B cell (primary cell): ENCODE data around the gene ABHD3. TPM values are rescaled to one million over a fixed set of nuclear protein-coding genes. Genes with fewer than 3 reads are reported as not detected.

Source experiments
- ATAC-seq: fragments of 200-7000 bp; cut with Tn5 transposase; one replicate; pipeline ENCODE4 v1.10.0; 2021; ENCODE audit warnings: low read depth, mild to moderate bottlenecking, moderate number of reproducible peaks, moderate library complexity
- CTCF ChIA-PET: fragments of 350-600 bp; sonication (Branson Sonifier 250); formaldehyde crosslinking; loops from one replicate; lab custom pipeline; 2021; ENCODE audit warnings: antibody characterized with exemption, inconsistent platforms; lab: Charles Lee
- POLR2A ChIA-PET: fragments of 350-600 bp; sonication (Branson Sonifier 250); formaldehyde crosslinking; loops from one replicate; lab custom pipeline; 2021; ENCODE audit warnings: antibody characterized with exemption; lab: Charles Lee
- DNase-seq: peaks from one replicate; pipeline ENCODE4 v3.0.0; 2013
- H2AFZ ChIP-seq: 2 replicates; pipeline ENCODE4 v1.6.1; 2012; ENCODE audit warnings: mild to moderate bottlenecking, low read depth, low read length; ENCODE audit not compliant: insufficient read depth, poor library complexity, severe bottlenecking
- H3K27ac ChIP-seq, 2 donors: 1 replicate in 1 of 2; 2 replicates in 1 of 2; pipeline ENCODE4 v1.5.1; 2012 to 2013; ENCODE audit warnings: low read length in 2 of 2, mild to moderate bottlenecking in 2 of 2, moderate library complexity in 1 of 2
- H3K27me3 ChIP-seq, 4 experiments: fragments of 200-600 bp in 1 of 4; sonication (generic) in 1 of 4; replicated peaks in 1 of 4; 1 replicate in 2 of 4; 2 replicates in 2 of 4; pipeline versions ENCODE4 v1.6.1 to v1.7.0; 2013 to 2016; ENCODE audit warnings: low read length in 3 of 4, mild to moderate bottlenecking in 2 of 4, mixed read lengths in 1 of 4, moderate library complexity in 1 of 4; ENCODE audit not compliant: insufficient read depth in 4 of 4, control insufficient read depth in 3 of 4; ENCODE audit errors: control extremely low read depth in 1 of 4
- H3K36me3 ChIP-seq, 2 experiments: replicated peaks in 1 of 2; 1 replicate in 1 of 2; 2 replicates in 1 of 2; pipeline versions ENCODE4 v1.6.1 to v1.7.1; 2013; ENCODE audit warnings: low read length in 1 of 2; ENCODE audit not compliant: insufficient read depth in 2 of 2, control insufficient read depth in 1 of 2; ENCODE audit errors: control extremely low read depth in 1 of 2, extremely low read depth in 1 of 2
- H3K4me1 ChIP-seq, 2 donors: fragments of 200-600 bp in 1 of 2; sonication (generic) in 1 of 2; 1 replicate in 1 of 2; 2 replicates in 1 of 2; pipeline versions ENCODE4 v1.5.1 to v1.6.1; 2013 to 2017; ENCODE audit warnings: low read length in 2 of 2; ENCODE audit not compliant: control insufficient read depth in 2 of 2, insufficient read depth in 2 of 2
- H3K4me2 ChIP-seq: replicated peaks from 2 replicates; pipeline ENCODE3; 2012; ENCODE audit warnings: mild to moderate bottlenecking, low read depth, low read length; ENCODE audit not compliant: poor library complexity, severe bottlenecking
- H3K4me3 ChIP-seq, 5 experiments: fragments of 200-600 bp in 1 of 5; sonication (generic) in 1 of 5; 1 replicate in 3 of 5; 2 replicates in 2 of 5; pipeline versions ENCODE4 v1.5.1 to v1.7.0; 2011 to 2016; ENCODE audit warnings: low read length in 4 of 5, mild to moderate bottlenecking in 4 of 5, low read depth in 2 of 5, control low read depth in 1 of 5, moderate library complexity in 1 of 5; ENCODE audit not compliant: insufficient read depth in 1 of 5; ENCODE audit errors: control extremely low read depth in 1 of 5, extremely low read depth in 1 of 5
- H3K79me2 ChIP-seq: fragments of 200-600 bp; sonication (generic); one replicate; pipeline ENCODE4 v1.6.0; 2016; ENCODE audit warnings: low read length; ENCODE audit not compliant: control insufficient read depth, insufficient read depth
- H3K9ac ChIP-seq: fragments of 200-600 bp; sonication (generic); 2 replicates; pipeline ENCODE4 v1.6.1; 2017; ENCODE audit warnings: mild to moderate bottlenecking, low read length, moderate library complexity
- H3K9me3 ChIP-seq, 3 donors: one replicate each; pipeline versions ENCODE4 v1.6.1 to v1.7.1; 2013; ENCODE audit warnings: low read length in 2 of 3; ENCODE audit not compliant: control insufficient read depth in 2 of 3, insufficient read depth in 1 of 3; ENCODE audit errors: control extremely low read depth in 1 of 3
- H4K20me1 ChIP-seq: 2 replicates; pipeline ENCODE4 v1.6.0; 2012; ENCODE audit warnings: mild to moderate bottlenecking, low read length; ENCODE audit not compliant: insufficient read depth, control insufficient read depth, poor library complexity, severe bottlenecking
- H3K27ac Mint-ChIP-seq: one replicate; pipeline ENCODE4 v1.8.0; 2021; ENCODE audit warnings: mixed read lengths
- H3K27me3 Mint-ChIP-seq: one replicate; pipeline ENCODE4 v1.8.0; 2021; ENCODE audit warnings: mixed read lengths
- H3K4me1 Mint-ChIP-seq: one replicate; pipeline ENCODE4 v1.8.0; 2021; ENCODE audit warnings: mixed read lengths
- H3K4me3 Mint-ChIP-seq: one replicate; pipeline ENCODE4 v1.8.0; 2021; ENCODE audit warnings: mixed read lengths
- H3K9me3 Mint-ChIP-seq: one replicate; pipeline ENCODE4 v1.8.0; 2022; ENCODE audit warnings: mixed read lengths; ENCODE audit not compliant: insufficient read depth
- EZH2 ChIP-seq: IDR thresholded peaks from 2 replicates; pipeline ENCODE4 v1.6.1; 2012; ENCODE audit warnings: borderline replicate concordance, low read depth, mild to moderate bottlenecking, moderate library complexity, low read length; ENCODE audit not compliant: insufficient read depth, poor library complexity, severe bottlenecking
- WGBS: methylation state at CpG from one replicate; pipeline ENCODE4 v1.1.5; 2013; ENCODE audit warnings: missing lambda C conversion rate; ENCODE audit not compliant: insufficient coverage; 5-methylcytosine and 5-hydroxymethylcytosine counted together
- intact Hi-C: fragments of 100-400 bp; cut with micrococcal nuclease; formaldehyde crosslinking; loops from one replicate; pipeline ENCODE4 v1.10.0; 2022
- polyA plus RNA-seq: library from polyadenylated mRNA; depleted of rRNA; stranded (reverse); fragments of >200 nt; gene quantifications from 2 replicates; pipeline ENCODE4 v1.2.3, GENCODE V29; 2012
- total RNA-seq, 2 donors: library from RNA; stranded (reverse); fragments of 120-200 nt in 1 of 2; gene quantifications; 1 replicate in 1 of 2; 2 replicates in 1 of 2; pipeline versions ENCODE4 v1.2.3 to v1.2.4, GENCODE V29; 2013 to 2022
- TF ChIP-seq, protein P1 (sequence below): fragments of 200-600 bp; IDR thresholded peaks from one replicate; pipeline ENCODE4 v1.8.0; 2022; ENCODE audit warnings: antibody characterized with exemption, mild to moderate bottlenecking

ABHD3 gene
- total and polyA plus RNA-seq, 2 donors (not counting 1 experiment from before 2014, with no cell fraction given) = 24.7 to 27.6 TPM

DNA sequence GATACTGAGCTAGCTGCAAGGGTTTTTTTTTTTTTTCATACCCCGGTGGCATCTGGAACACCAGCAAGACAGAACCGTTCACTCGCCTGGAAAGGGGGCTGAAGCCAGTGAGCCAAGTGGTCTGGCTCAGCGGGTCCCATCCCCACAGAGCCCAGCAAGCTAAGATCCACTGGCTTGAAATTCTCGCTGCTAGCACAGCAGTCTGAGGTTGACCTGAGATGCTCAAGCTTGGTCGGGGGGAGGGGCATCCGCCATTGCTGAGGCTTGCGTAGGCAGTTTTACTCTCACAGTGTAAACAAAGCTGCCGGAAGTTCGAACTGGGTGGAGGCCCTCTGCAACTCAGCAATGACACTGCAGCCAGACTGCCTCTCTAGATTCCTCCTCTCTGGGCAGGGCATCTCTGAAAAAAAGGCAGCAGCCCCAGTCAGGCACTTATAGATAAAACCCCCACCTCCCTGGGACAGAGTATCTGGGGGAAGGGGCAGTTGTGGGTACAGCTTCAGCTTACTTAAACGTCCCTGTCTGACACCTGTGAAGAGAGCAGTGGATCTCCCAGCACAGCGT is 31.0 kb upstream of the ABHD3 start:
- TF ChIP-seq EZH2 = no peak
- TF ChIP-seq, protein P1, sequence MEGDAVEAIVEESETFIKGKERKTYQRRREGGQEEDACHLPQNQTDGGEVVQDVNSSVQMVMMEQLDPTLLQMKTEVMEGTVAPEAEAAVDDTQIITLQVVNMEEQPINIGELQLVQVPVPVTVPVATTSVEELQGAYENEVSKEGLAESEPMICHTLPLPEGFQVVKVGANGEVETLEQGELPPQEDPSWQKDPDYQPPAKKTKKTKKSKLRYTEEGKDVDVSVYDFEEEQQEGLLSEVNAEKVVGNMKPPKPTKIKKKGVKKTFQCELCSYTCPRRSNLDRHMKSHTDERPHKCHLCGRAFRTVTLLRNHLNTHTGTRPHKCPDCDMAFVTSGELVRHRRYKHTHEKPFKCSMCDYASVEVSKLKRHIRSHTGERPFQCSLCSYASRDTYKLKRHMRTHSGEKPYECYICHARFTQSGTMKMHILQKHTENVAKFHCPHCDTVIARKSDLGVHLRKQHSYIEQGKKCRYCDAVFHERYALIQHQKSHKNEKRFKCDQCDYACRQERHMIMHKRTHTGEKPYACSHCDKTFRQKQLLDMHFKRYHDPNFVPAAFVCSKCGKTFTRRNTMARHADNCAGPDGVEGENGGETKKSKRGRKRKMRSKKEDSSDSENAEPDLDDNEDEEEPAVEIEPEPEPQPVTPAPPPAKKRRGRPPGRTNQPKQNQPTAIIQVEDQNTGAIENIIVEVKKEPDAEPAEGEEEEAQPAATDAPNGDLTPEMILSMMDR = no peak
- CTCF ChIA-PET = no interaction called here
- DNase-seq (no peak), ATAC-seq (no peak)
- no peaks in the 10 kb centered on the region for H4K20me1 ChIP-seq
- no peaks in the 10 kb centered on the region for H3K27me3 ChIP-seq
- H3K9me3 Mint-ChIP-seq = no peaks in the 10 kb centered on the region
- peaks cover 11% of the 10 kb centered on the region for H3K4me1 Mint-ChIP-seq
- H3K9ac ChIP-seq = no peak overlapping the region
- H3K4me3 ChIP-seq = no peak overlapping the region
- WGBS = 95% methylated on average over 11 of the region's 12 CpGs
- H2AFZ ChIP-seq = no peak overlapping the region
- no peak overlapping the region for H3K4me3 Mint-ChIP-seq
- no peaks in the 10 kb centered on the region for H3K79me2 ChIP-seq
- H3K27me3 Mint-ChIP-seq = no peaks in the 10 kb centered on the region
- no peaks in the 10 kb centered on the region for H3K36me3 ChIP-seq
- no peak overlapping the region for H3K27ac ChIP-seq
- peaks cover 5 to 6% of the 10 kb centered on the region in 2 donors for H3K4me1 ChIP-seq
- H3K27ac Mint-ChIP-seq = no peak overlapping the region
- POLR2A ChIA-PET = no interaction called here
- H3K4me2 ChIP-seq = no peak overlapping the region
- intact Hi-C loops = no loop called here
- no peaks in the 10 kb centered on the region for H3K9me3 ChIP-seq

DNA sequence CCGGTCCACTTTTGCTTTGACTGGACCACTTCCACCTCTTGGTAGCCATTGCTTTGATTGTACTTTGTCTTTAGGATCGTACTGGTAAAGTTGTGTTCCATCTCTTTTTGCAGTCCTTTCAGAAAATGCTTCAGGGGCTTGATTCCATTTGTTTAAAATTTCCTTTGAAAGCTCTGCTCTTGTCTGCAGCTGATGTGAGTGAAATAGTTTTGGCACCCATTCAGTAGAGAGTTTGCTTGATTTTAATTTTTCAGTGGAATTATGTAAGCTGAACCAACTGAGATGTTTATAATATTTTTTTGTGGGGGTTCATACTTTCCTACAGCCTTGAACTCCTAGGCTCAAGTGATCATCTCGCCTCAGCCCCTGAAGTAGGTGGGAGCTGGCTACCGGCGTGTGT is 28.4 kb upstream of the ABHD3 start:
- Histone ChIP-seq H3K4me3 (no peak overlapping the region), H3K79me2 (no peaks in the 10 kb centered on the region), H3K4me1 (no peaks in the 10 kb centered on the region), H3K27me3 (no peaks in the 10 kb centered on the region), H3K27ac (no peak overlapping the region), H3K4me2 (no peak overlapping the region), H3K9me3 (no peaks in the 10 kb centered on the region), H3K36me3 (no peaks in the 10 kb centered on the region), H2AFZ (no peak overlapping the region), H3K9ac (no peak overlapping the region), H4K20me1 (no peaks in the 10 kb centered on the region)
- ChIA-PET POLR2A (no interaction called here), CTCF (no interaction called here)
- DNase-seq (no peak), ATAC-seq (no peak)
- TF ChIP-seq EZH2 = no peak
- Mint-ChIP-seq H3K27me3 (no peaks in the 10 kb centered on the region), H3K4me1 (no peaks in the 10 kb centered on the region), H3K4me3 (no peak overlapping the region), H3K27ac (no peak overlapping the region), H3K9me3 (no peaks in the 10 kb centered on the region)
- 100% methylated on average over 1 of the region's 5 CpGs for WGBS
- intact Hi-C loops = no loop called here
